ENCODE measurements around the gene ZNF180.
"Not testable (repeated sequence)": the region's sequence is repeated elsewhere in the genome, so short reads cannot be mapped to it uniquely, and the experiment has no call there.

The ZNF180 gene
- total RNA-seq: 21.9 to 43.1 reads per million in 2 experiments

DNA sequence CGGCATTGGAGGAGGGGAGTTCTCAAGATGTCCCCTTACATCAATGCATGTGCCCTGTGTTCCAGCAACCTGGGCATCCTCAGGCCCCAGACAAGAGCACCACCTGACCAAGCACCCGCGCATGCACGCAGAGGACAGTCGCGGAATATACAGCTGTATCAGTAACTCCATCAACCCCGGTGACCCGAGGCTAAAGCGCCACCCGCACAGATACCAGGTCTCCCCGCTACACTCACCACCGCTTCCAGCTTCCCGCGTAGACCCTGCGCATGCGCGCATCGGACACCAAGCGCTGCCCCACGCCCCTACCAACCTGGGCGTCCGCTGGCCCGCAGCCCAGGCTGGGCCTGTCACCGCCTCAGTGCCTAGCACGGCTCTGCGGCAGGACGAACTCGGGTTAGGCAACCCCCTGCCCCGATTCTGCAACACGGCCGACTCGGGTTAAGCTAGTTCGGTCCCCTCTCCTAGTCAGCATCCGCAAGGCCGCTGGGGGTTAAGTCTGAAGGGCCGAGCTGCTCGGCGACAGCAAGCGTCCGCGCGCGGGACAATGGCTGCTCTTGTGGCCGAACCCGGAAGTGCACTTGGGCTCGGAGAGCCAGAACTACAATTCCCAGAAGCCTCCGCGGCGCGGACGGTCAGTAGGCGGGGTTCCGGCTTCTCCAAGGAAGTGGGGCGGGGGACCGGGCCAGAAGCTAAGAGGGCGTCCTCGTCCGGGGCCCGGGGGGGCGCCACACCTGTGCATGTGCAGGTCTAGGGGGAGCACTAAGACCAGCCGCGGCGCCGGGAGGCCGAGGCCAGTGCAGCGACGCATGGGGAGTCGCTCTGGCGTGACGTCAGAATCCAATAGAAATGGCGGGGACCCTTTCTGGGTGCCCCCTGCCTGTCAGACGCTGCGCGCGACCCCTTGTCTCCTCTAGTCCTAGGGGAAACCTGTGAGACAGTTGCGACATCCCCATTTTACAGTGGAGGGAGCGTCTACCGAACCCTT, at the start of gene ZNF180:
TSS of gene ZNF180 (minus strand) at position 561 of the 988 bp plus-strand sequence. CDS start 3,188 bp downstream, outside the sequence.
- peak; percentile 92 for DNase-seq (ENCODE audit: low read depth)

- no peak for DNase-seq (ENCODE audit: low read depth)
Observed at GRCh38 chr19:44549507-44549906, 49.2 kb upstream of the ZNF180 start.

DNA sequence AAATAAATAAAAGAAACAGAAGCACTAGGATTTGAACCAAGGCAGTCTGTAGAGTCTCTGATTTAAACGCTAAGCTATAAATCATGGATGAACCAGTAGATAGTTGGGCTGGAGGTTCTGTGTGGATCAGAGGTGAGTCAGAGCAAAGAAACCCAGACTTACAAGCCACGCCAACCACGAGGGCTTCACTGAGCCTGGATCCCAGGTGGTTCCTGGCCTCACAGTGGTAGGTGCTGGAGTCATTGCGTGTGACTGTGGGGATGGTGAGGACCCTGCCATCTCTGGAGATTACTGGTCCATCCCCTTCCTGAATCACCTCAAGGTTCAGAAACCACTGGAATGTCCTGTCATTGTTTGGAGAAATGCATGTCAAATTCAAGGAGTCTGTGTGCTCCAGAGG, 48.4 kb upstream of the ZNF180 start:
- DNase-seq (ENCODE audit: low read depth): no peak

- no peak for DNase-seq (ENCODE audit: low read depth)
Observed at GRCh38 chr19:44544031-44544430, 43.7 kb upstream of the ZNF180 start.

GRCh38 chr19:44542671-44543070, 42.3 kb upstream of the ZNF180 start:
- no peak for DNase-seq (ENCODE audit: low read depth)

GRCh38 chr19:44540736-44541135, 40.4 kb upstream of the ZNF180 start:
- no peak for DNase-seq (ENCODE audit: low read depth)

- no peak for DNase-seq (ENCODE audit: low read depth)
Observed at GRCh38 chr19:44539991-44540390, 39.7 kb upstream of the ZNF180 start.

DNA sequence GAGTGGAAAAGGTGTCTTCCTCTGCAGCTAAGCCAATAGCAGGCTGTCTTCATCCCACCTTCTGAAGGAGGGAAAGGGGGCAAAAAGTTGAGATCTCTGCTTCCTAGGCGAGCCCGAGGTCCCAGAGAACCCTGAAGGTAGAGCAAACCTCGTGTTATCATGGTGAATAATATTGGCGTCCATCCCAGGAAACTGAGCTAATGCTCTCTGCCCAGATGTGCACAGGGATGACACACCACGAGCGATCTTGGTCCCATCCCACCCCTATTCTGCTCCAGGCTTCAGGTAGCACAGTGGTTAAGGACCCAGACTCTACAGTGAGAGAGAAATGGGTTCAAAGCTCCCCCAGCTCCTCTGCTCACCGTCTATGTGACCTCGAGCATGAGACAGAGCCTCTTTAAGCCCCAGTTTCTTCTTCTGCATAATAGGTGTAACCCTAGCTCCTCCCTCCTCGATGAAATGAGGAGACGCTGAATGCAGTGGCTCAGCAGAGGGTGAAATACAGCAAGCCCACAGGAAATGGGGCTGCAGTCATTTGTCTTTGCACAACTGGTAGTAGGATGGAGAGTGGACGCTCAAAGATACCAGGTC, 39.0 kb upstream of the ZNF180 start:
- no peak for DNase-seq (ENCODE audit: low read depth)

- DNase-seq (ENCODE audit: low read depth): not testable (repeated sequence)
Observed at GRCh38 chr19:44535361-44535760, 35.0 kb upstream of the ZNF180 start.

- DNase-seq (ENCODE audit: low read depth): no peak
Observed at GRCh38 chr19:44532819-44533218, 32.5 kb upstream of the ZNF180 start.

GRCh38 chr19:44530777-44531176, 30.5 kb upstream of the ZNF180 start:
- DNase-seq (ENCODE audit: low read depth): no peak

GRCh38 chr19:44529536-44529935, 29.2 kb upstream of the ZNF180 start, which contains the start of gene CEACAM20:
CEACAM20 (minus strand) TSS chr19:44529675; CDS start chr19:44529509, 166 bp downstream.
- no peak for DNase-seq (ENCODE audit: low read depth)

- no peak for DNase-seq (ENCODE audit: low read depth)
Observed at GRCh38 chr19:44527554-44527953, 27.2 kb upstream of the ZNF180 start.

GRCh38 chr19:44525721-44526430, 25.6 kb upstream of the ZNF180 start:
- no peak for DNase-seq (ENCODE audit: low read depth)

DNA sequence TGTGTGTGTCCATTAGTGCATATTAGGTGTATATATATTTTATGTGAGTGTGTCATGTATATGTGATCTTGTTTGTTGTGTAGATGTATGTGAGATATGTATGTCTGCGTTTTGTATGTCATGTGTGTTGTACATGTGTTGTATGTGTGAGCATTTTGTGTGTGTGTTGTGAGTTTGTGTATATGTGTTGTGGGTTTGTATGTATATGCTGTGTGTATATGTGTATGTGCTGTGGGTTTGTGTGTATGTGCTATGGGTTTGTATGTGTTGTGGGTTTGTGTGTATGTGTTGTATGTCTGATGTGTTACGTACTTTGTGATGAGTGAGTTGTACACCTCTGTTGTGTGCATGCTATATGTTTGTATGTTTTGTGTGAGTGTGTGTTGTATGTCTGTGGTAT, 21.0 kb upstream of the ZNF180 start:
- DNase-seq (ENCODE audit: low read depth): no peak

- no peak for DNase-seq (ENCODE audit: low read depth)
Observed at GRCh38 chr19:44517146-44517545, 16.8 kb upstream of the ZNF180 start.

- DNase-seq (ENCODE audit: low read depth): no peak
Observed at GRCh38 chr19:44515907-44516306, 15.6 kb upstream of the ZNF180 start.

DNA sequence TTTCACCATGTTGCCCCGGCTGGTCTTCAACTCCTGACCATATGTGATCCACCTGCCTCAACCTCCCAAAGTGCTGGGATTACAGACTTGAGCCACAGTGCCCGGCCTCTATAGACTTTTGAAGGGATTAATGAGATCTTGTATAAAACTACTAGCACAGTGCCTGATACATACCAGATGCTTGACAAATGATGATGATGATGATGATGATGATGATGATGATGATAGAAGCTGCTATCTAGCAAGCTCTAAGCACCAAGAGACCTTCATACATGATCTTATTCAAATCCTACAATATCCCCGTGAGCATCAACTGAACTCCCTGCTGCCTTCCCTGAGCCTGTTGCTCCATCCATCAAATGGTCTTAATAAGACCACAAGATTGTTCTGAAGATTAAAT, 14.7 kb upstream of the ZNF180 start:
- no peak for DNase-seq (ENCODE audit: low read depth)

- DNase-seq (ENCODE audit: low read depth): no peak
Observed at GRCh38 chr19:44512326-44513298, 12.3 kb upstream of the ZNF180 start.

DNA sequence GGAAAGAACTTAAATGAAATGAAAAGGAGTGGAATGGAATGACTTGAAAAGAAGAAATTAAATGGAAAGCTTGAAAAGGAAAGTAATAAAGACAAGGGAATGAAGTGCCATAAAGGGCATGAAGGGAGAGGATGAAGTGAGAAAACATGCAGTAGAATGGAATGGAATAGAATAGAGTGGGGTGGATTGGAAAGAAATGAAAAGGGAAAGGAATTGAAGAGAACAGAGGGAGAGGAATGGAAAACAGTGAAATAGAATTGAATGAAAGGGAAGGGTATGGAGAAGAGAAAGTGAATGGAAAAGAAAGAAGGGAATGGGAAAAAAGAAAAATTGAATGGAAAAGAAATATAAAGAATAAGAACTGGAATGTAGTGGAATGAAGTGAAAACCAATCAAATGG, 9.2 kb upstream of the ZNF180 start:
- no peak for DNase-seq (ENCODE audit: low read depth)

GRCh38 chr19:44499559-44499958, 763 bp downstream of the ZNF180 start:
- no peak for DNase-seq (ENCODE audit: low read depth)
